HG03457 (cell line): Measurements from ENCODE around the gene MYO1D.

Experiments used
- ATAC-seq: cut with Tn5 transposase; IDR thresholded peaks from one replicate; pipeline ENCODE4 v1.9.1; 2021; ENCODE audit warnings: moderate number of reproducible peaks; ENCODE audit not compliant: unreplicated experiment

The MYO1D gene

DNA sequence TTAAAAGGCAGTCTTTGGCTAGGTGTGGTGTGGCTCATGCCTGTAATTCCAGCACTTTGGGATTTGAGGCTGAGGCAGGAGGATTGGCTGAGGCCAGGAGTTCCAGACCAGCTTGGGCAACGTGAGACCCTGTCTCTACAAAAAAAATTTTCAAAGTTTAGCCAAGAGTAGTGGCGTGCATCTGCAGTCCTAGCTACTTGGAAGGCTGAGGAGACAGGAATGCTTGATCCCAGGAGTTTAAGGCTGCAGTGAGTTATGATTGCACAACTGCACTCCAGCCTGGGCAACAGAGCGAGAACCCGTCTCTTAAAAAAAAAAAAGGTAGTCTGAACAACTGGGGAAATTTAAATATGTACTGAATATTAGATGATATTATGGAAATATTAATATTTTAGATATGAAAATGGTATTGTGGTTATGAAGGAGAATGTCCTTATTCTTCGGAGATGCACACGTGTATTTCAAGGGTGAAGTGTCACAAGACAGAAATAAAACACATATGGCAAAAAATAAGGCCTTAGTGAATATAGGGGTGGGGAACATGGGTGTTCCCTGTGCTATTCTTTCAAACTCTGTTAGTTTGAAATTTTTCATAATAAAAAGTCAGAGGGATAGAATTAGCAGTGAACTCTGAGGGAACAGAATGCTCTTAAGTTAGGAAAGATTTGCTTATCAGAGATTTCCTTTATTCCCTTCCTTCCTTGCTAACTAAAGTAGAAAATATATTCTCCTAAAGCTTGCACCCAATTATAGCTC is 245.4 kb downstream of the MYO1D start:
- ATAC-seq, result no peak

DNA sequence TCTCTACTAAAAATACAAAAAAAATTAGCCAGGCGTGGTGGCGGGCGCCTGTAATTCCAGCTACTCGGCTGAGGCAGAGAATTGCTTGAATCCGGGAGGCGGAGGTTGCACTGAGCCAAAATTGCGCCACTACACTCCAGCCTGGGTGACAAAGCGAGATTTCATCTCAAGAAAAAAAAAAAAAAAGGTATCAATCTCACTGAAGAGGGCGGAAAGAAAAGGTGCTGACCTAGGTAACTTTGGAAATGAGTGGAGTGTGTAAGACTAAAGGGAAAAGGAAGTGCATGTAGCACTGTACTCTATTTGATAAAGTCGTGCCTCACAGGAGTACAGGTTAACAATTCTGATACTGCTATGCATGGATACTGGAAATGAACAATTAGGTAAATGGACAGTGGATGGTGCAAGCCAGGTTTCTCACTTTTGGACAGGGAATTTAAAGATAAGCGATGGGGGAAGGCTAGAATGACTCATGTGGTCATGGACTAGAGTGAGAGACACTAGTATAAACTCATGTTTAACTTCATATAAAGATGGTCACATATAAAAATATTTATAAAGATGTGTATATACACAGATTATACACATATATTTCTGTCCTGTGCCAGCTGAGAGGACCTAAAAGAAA is 247.2 kb downstream of the MYO1D start:
- ATAC-seq, result no peak

DNA sequence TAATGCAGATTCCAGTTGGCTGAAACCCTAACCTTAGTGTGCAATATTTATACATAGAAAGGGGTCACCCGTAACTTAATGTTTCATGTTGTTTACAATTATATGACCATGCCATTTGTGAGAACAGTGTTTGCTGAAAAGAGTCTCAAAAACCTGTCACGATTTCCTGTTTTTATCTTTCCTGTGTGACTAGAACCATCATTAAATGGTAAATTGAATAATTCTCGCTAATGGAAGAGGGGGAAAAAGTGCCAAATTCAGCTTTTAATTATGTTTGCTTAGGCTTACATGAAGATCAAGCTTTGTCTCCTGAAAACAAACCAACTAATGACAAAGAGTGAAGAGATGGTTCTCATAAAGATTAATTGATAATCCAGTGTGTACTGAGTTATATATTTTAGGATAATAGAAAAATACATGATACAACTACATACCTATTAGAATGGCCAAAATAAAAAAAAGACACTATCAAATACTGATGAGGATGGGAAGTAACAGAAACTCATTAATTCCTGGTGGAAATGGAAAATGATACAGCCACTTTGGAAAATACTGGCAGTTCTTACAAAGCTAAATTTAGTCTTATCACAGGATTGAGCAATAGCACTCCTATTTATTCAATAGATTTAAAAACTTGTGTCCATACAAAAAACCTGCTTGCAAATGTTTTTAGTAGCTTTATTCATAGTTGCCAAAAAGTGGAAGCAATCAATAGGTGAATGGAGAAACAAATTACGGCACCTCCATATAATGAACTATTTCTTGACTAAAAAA is 248.5 kb downstream of the MYO1D start:
- ATAC-seq, result no peak

DNA sequence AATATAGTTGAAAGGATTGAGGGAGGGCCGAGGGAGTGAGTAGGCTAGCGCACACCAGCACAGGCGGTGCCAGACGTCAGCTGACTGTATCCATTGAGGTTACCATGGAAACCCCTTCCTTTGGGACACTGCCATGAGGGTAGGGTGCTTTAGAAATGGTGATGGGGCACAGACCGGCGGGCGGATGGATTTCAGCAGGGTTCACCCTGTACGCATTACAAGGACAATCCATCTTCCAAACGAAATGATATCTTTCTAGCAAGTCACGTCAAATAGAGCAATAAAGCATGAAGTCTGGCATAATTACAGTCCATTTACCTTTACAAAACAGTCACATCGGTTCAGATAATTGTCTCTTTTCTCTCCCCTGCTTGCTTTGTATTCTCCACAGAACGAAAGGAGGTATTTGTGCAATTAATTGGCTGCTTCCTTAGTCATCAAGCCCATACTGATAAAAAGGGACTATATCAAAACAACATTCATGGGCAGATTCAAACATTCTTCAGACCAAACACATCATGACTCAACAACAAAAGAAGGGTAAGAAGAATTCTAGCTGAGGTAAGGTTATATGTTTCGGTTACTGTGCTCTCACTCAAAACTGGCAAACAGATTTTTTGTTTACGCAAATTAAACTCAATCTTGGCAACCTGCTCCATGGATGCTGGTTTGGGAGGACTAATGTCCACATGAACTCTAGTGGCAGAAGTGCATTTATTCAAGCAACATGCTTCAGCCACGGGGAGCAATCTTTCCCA is 249.5 kb downstream of the MYO1D start:
- ATAC-seq, result no peak

DNA sequence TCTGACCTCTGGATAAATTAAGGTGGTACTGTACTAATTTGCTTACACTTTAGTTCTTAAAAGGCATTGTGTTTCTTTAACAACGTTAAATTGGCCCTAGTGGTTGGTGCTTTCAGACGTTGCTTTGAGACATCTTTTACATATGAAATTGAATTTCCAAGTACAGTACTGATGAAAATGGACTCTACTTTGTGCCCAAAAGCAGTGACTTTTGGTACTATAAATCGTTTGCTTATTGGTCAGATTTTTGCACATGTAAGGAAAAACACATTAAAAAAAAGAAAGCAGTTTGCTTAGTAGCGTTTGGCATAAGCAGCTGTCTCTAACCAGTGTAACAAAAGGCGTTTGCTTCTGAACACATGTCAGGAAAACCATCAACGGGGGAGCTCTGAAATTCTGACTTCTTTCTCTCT is 250.5 kb downstream of the MYO1D start:
- no peak for ATAC-seq

DNA sequence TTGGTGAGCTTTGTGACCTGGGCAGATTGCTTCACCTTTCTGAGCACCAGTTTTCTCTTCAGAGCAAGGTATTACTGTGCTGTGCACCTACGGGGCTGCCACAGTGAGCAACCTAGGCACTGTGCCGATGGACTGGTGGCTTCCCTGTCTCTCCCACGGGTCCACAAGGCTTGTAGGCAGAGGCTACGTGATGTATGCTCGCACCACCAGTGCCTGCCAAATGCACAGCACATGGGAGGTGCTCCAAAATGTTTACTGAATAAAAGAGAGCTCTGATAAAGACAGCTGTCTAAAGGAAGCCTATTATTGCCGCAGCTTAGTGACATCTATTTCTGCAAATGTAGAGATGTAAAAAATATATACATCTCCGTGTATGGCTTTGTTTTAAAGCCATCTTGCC is 251.0 kb downstream of the MYO1D start:
- no peak for ATAC-seq

DNA sequence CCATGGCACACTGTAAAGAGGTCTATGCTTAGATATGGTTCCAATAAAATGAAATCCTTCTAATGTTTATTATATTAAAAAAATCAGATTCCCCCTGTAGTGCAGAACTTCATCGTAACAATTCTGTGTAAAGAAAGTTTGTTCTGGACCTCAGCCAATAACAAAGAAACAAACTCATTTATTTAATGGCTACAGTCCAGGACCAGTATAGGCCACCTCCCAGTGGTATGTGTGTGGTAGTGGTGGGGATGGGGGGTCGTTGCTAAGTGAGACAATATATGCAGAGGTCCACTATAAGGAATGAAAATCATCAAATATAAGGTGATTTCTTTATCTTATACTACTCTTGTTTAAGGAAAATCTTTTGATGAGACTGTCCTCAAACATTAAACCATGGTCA is 253.7 kb downstream of the MYO1D start:
- ATAC-seq, result no peak

DNA sequence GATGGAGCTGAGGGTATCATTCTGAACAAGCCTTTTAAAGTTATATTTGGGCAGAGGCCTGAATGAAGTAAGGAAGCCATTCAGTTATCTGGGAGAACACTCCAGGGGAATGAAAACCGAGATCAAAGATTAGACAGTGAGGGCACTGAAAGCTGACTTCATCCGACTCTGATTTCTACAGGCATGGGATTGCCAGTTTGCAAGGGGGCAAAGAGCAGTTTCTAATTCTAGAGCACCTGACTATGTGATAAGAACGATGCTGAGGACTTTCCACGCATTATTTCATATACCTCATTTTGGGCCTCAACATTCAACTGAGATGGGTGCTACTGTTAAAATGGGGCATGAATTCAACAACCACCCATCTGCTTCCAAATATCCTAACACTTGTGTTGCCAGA is 254.4 kb downstream of the MYO1D start:
- ATAC-seq, result no peak

DNA sequence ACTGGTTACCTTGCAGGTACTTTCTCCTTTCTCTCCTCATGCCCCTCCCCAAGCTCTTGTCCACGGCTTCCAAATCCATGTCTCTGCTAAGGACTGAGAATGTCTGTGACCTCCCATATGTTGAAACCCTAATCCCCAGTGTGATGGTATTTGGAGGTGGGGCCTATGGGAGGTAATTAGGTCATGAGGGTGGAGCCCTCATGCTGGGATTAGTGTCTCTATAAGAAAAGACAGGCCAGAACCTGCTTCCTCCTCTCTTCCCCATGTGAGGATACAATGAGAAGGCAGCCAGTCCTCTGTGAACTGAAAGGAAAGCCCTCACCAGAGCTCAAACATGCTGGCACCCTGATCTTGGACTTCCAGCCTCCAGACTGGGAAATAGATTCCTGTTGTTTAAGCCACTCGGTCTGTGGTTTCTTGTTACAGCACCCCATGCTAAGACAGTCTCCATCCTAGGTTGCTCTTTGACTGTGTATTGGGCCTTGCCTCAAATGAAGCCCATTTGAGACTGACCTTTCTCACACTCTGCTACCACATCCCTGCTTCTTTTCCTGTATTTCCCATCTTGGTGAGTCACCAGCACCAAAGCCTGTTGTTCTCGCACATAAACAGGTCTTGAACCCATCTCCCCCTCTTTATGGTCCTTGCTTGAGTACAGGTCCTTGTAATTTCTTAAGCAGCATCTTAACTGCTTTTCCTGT is 255.2 kb downstream of the MYO1D start:
- no peak for ATAC-seq

DNA sequence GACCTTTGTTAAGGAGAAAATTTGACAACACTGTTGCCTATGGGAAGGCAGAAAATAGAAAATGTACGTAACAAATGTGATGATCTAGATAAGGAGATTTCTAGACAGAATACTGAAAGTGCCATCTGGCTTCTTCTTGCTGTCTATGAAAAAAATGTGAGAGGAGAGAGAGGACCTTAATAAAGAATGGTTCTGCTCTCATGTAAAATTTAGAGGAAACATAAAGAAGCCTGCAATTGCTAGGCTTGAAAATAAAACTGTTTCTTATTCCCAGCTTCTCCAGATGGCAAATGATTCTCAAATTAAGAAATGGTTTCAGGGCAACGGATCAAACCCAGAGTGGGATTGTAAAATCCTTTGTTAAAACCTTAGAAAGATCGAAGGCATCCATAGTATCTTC is 261.6 kb downstream of the MYO1D start:
- ATAC-seq, result no peak

DNA sequence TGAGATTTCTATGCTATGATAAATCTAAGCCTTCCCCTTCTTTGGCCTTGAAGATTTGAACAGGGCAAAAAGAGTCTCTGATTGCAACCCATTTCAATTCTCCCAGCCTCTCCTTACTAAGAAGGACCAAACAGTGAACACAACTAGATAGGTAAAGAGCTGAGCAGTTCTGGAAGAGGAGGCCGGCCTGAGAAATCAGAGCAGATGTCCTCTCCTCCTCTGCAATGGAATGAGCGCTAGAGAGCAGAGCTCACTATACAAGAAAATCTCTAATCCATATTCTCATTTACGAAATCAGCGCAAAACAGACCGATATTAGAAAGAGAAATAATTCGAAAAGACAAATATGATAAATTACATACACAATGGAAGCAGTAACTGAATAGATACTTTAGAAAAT is 266.0 kb downstream of the MYO1D start:
- no peak for ATAC-seq

DNA sequence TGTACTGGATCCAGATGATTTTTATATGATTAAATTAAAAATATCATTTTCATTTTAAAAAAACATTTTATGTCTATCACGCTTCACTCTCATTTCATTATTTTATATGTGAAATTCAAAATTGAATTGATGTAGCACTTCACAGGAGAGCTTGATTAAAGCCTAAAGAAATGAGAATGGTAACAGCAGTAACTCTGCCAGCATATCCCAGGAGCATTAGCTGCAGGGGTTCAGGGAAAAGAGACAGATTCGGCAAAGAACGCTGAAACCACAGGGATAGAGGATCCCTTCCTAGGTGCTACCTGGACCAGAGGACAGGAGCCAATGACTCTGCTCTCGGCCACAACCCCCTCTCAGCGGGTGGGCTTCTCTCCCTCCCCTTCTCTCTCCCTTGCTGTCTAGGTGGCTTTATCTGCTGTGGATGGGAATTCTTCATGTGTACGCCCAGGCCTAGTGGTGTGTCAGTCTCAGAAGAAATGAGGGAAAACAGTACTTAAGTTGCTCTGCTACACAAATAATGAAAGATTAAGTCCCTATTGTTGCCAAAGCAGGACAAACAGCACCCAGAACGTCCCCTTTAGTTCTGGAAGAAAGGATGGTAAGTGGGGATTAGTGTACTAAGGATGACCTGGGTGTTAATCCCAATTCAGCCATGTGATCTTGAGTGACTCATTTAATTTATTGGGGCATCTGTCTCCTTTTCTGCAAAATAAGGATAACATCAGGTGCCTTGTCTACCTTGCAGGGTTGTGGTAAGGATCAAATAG is 266.9 kb downstream of the MYO1D start:
- ATAC-seq, result no peak

DNA sequence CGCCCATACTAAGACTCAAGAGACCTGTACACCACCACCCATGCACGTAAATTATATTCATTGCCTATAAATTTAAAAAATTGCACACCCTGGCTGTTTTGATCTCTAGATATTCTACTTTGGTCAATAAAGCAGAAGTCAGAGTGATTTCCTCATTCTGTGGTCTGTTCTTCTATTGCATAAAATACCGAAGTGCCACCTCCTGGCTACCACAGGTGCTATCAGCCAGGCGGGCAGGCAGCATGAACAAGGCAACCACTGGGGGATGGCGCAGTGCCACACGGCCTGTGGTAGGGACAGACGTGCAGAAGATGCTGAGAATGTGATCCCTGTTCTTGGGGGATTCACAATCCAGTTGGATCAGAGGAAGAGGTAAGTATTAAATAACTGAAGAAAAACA is 267.8 kb downstream of the MYO1D start:
- ATAC-seq, result no peak

DNA sequence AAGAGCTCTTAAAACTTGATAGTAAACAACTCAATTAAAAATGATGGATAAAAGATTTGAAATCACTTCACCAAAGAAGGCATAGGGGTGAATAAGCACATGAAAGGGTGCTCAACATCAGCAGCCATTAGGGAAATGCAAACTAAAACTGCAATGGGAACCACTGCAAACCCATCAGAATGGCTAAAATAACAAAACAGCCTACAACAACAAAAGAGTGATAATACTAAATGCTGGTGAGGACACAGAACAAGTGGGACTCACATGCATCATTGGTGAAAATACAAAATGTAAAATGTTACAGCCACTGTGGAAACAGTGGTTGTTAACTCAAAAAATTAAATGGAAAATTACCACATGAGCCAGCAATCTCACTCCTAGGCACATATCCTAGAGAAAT is 268.7 kb downstream of the MYO1D start:
- ATAC-seq, result no peak

DNA sequence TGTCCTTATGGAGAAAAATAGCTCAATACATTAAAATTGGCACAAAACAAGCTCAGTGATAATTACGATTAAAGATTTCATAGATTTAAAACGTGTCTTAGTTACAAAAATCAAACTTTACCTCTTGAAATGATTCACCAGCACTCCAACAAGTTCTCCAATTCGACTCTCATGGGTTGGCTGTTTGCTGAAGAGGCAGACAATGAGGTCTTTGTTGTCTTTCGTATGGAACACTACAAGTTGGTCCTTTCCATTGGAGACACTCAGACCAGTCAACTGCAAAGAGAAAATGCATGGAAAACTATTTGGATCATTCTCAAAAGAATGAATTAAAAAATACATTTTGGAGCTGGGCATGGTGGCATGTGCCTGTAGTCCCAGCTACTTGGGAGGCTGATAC is 272.0 kb downstream of the MYO1D start:
- ATAC-seq, result no peak

DNA sequence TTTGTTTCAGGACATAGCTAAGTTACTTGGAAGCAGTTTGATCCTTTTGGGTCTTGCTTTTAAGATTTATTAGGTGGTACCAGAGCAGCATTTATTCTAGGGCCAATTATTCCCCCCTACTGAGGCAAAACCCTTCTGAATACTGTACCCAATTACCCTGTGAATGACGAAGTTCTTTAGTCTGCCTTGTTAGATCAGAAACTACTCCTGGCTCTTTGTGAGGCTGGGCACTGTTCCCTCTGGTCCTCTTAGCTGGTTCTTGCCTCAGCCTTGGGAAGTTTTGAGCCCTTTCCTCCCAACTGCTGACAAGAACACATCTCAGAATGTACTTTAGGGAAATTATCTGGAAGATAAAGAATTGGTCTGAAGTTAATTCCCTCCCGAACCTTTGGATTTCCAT is 274.5 kb downstream of the MYO1D start:
- no peak for ATAC-seq

DNA sequence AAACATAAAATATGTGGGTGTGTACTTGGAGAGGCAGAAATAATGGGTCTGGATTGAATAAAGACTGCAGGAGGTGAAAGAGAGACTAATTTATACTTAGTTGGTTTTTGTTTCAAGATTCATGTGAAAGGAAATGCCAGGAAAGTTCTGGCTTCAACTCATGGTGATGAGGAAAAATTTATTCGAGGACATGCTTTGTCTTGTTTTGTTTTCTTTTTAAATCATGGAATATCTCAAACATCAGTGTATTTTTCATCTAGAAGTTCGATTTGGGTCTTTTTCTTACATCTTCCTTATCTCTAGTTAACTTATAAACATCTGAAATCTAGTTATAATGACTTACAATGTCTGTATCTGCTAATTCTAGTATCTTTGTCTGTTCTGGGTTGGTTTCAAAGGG is 275.1 kb downstream of the MYO1D start:
- ATAC-seq, result no peak

DNA sequence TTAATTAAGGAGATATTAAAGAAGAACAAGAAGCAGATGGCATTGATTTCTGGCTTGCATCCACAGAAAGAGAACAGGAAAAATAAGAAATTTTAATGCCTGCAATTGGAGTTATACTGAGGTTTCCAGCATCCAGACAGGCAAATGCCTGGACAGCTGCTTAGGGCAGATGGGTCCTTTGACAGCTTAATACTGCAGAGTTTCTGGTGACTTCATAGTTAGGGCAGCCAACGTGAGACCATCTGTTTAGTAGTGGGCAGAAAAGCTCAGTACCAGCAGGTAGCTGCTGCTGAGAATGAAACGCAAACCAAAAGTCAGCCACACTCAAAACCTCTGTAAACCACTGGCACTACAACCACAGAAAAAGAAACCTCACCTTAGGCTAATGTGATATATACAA is 280.3 kb downstream of the MYO1D start:
- ATAC-seq, result peak; percentile 54

DNA sequence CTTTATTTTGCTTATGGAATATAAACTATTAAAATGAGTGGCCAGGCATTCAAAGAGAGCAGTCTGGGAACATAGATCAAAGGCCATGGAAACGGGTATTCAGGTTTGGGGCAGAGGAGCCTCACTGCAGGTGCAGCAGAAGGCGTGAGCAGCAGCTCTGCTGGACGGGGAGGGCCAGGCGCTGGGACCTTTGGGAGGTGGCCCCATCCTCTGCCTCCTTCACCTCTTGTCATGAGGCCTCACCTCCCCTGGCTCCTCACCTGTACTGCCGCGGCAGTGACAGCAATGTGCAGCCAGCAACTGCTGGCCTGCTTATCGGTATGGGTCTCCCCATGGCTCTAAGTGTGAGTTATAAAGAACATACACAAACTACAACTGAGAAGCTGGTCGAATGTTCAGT is 280.7 kb downstream of the MYO1D start:
- no peak for ATAC-seq

DNA sequence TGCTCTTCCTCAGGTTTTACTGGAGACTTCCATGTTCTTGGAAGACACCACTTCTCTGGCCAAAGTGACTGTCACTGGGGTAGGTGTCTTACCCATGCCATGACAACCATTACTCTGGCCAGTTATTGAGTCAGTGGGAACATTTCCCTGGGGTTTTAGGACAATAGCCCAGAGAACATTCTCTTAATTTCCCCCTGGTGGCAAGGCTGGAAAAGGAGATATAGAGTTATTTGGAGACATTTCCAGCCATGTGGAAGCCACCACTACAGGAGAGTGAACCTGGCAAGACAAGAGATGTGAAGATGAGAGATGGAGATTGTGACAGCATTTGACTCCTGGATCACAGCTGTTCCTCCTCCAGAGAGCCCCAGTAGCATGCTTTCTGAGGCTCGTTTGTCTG is 283.9 kb downstream of the MYO1D start:
- ATAC-seq, result no peak
